Thymus (tissue), 11 donors: ENCODE measurements around the gene NLRP7. TPM values are rescaled to one million over a fixed set of nuclear protein-coding genes. Genes with fewer than 3 reads are reported as not detected.
"Not testable (repeated sequence)": the region's sequence is repeated elsewhere in the genome, so short reads cannot be mapped to it uniquely, and the experiment has no call there.

Experiments used
- DNase-seq, 9 donors: peaks; one replicate each; pipeline ENCODE4 v3.0.0-alpha.2; 2013; ENCODE audit warnings: low spot score in 9 of 9, low read depth in 6 of 9, missing footprints in 1 of 9
- H3K27ac ChIP-seq, 2 donors: one replicate each; pipeline ENCODE4 v1.5.1; 2013; ENCODE audit warnings: control low read depth in 1 of 2, low read depth in 1 of 2, low read length in 1 of 2, mild to moderate bottlenecking in 1 of 2, moderate library complexity in 1 of 2
- H3K27me3 ChIP-seq, 2 donors: one replicate each; pipeline ENCODE4 v1.5.1; 2013; ENCODE audit warnings: low read length in 1 of 2; ENCODE audit not compliant: control insufficient read depth in 2 of 2, insufficient read depth in 1 of 2
- H3K36me3 ChIP-seq, 2 donors: one replicate each; pipeline ENCODE4 v1.5.1; 2013; ENCODE audit warnings: low read length in 1 of 2, mild to moderate bottlenecking in 1 of 2, moderate library complexity in 1 of 2; ENCODE audit not compliant: control insufficient read depth in 2 of 2, insufficient read depth in 2 of 2
- H3K4me1 ChIP-seq, 2 donors: one replicate each; pipeline ENCODE4 v1.5.1; 2013; ENCODE audit warnings: low read length in 2 of 2; ENCODE audit not compliant: control insufficient read depth in 2 of 2, insufficient read depth in 2 of 2
- H3K4me3 ChIP-seq, 2 donors: one replicate each; pipeline ENCODE4 v1.5.1; 2013; ENCODE audit warnings: low read length in 2 of 2, control low read depth in 1 of 2, mild to moderate bottlenecking in 1 of 2
- H3K9me3 ChIP-seq, 2 donors: one replicate each; pipeline ENCODE4 v1.5.1; 2013; ENCODE audit warnings: low read length in 1 of 2, mild to moderate bottlenecking in 1 of 2; ENCODE audit not compliant: control insufficient read depth in 2 of 2, insufficient read depth in 1 of 2
- WGBS: extraction: QIAGEN DNeasy Blood & Tissue Kit; methylation state at CpG from one replicate; pipeline ENCODE4 v1.1.7; 2013; 5-methylcytosine and 5-hydroxymethylcytosine counted together
- polyA plus RNA-seq: library from polyadenylated mRNA; stranded (reverse); fragments of 200-250 nt; gene quantifications from one replicate; pipeline ENCODE4 v1.2.3, GENCODE V29; 2013
- total RNA-seq: library from RNA; stranded (reverse); fragments of 120-200 nt; gene quantifications from one replicate; pipeline ENCODE4 v1.2.4, GENCODE V29; 2013
- donor health status: healthy.

Gene NLRP7
- total and polyA plus RNA-seq, 2 donors = 0.18 to 0.19 TPM

DNA sequence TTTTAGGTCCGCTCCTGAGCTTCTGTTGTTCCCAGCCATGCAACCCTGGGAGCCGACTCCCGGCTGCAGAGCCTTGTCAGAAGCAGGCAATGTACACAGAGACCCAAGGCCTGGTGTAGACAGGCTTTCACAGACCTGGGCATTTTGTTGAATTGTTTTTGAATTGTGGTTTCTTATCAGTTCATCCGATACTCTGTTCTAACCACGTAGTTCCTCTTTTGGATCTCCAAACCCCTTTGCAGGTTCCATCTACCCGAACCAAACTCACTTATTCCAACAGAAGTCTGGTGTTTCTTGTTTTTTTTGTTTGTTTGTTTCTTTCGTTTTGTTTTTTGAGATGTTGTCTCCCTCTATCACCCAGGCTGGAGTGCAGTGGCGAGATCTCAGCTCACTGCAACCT lies 12.5 kb upstream of the NLRP7 start:
- Histone ChIP-seq H3K9me3 (no peaks in the 10 kb centered on the region), H3K4me3 (no peak overlapping the region), H3K27me3 (peaks cover 0 to 2% of the 10 kb centered on the region in 2 donors), H3K4me1 (no peaks in the 10 kb centered on the region), H3K36me3 (no peaks in the 10 kb centered on the region), H3K27ac (no peak overlapping the region)
- peak in 1 of 9 donors; percentile 9 for DNase-seq
- 6% methylated on average over 8 of the region's 8 CpGs for WGBS

DNA sequence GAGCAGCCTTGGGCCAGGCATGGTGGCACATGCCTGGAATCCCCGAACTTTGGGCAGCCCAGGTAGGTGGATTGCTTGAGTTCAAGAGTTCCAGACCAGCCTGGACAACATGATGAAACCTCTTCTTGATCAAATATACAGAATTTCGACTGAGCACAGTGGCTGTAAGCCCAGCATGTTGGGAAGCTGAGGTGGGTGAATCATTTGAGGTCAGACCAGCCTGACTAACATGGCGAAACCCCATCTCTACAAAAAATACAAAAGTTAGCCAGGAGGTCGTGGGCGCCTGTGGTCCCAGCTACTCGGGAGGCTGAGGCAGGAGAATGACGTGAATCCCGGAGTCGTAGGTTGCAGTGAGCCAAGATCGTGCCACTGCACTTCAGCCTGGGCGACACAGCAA lies 8.0 kb upstream of the NLRP7 start:
- WGBS = 97% methylated on average over 11 of the region's 11 CpGs
- DNase-seq = no peak
- Histone ChIP-seq H3K36me3 (no peaks in the 10 kb centered on the region), H3K9me3 (no peaks in the 10 kb centered on the region), H3K27ac (no peak overlapping the region), H3K27me3 (peaks cover 0 to 2% of the 10 kb centered on the region in 2 donors), H3K4me1 (no peaks in the 10 kb centered on the region), H3K4me3 (no peak overlapping the region)

DNA sequence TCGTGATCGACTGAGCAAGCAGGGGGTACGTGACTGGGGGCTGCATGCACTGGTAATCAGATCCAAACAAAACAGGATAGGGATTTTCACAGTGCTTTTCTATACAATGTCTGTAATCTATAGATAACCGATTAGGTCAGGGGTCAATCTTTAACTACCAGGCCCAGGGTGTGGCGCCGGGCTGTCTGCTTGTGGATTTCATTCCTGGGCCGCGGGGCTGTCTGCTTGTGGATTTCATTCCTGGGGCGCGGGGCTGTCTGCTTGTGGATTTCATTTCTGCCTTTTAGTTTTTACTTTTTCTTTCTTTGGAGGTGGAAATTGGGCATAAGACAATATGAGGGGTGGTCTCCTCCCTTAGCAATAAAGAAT lies 6.0 kb upstream of the NLRP7 start:
- H3K4me3 ChIP-seq, H3K27ac ChIP-seq, H3K4me1 ChIP-seq, DNase-seq, H3K36me3 ChIP-seq, H3K27me3 ChIP-seq, H3K9me3 ChIP-seq: not testable (repeated sequence)
- 97% methylated on average over 10 of the region's 10 CpGs for WGBS

DNA sequence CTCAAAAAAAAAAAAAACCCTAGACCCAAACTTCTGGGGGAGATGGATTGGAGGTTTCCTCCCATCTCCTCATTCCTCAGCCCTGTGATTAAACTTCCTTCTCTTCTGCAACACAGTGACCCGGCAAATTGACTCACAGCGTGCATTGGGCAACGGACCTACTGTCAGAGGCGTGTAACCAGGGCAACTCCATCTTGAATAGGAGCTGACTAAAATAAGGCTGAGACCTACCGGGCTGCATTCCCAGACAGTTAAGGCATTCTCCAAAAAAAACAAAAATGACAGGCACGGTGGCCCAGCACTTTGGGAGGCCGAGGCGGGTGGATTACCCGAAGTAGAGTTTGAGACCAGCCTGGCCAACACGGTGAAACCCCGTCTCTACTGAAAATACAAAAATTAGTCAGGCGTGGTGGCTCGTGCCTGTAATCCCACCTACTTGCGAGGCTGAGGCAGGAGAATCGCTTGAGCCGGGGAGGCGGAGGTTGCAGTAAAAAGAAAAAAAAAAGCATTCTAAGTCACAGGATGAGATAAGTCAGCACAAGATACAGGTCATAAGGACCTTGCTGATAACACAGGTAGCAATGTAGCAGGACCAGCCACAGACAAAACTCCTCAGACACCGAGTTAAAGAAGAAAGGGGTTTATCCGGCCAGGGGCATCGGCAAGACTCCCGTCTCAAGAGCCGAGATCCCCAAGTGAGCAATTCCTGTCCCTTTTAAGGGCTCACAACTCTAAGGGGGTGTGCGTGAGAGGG lies 5.4 kb upstream of the NLRP7 start:
- DNase-seq = no peak
- H3K9me3 ChIP-seq = no peaks in the 10 kb centered on the region
- no peaks in the 10 kb centered on the region for H3K36me3 ChIP-seq
- 95% methylated on average over 23 of the region's 23 CpGs for WGBS
- peaks cover 0 to 2% of the 10 kb centered on the region in 2 donors for H3K27me3 ChIP-seq
- no peaks in the 10 kb centered on the region for H3K4me1 ChIP-seq
- no peak overlapping the region for H3K4me3 ChIP-seq
- H3K27ac ChIP-seq = no peak overlapping the region

DNA sequence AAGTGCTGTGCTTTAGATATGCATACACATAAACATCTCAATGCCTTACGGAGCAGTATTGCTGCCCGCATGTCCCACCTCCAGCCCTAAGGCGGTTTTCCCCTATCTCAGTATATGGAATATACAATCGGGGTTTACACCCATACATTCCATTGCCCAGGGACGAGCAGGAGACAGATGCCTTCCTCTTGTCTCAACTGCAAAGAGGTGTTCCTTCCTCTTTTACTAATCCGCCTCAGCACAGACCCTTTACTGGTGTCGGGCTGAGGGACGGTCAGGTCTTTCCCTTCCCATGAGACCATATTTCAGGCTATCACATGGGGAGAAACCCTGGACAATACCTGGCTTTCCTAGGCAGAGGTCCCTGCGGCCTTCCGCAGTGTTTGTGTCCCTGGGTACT lies 3.2 kb upstream of the NLRP7 start:
- not testable (repeated sequence) for H3K27ac ChIP-seq, H3K36me3 ChIP-seq, DNase-seq, H3K4me1 ChIP-seq, H3K27me3 ChIP-seq, H3K4me3 ChIP-seq, H3K9me3 ChIP-seq
- 29% methylated on average over 10 of the region's 10 CpGs for WGBS

DNA sequence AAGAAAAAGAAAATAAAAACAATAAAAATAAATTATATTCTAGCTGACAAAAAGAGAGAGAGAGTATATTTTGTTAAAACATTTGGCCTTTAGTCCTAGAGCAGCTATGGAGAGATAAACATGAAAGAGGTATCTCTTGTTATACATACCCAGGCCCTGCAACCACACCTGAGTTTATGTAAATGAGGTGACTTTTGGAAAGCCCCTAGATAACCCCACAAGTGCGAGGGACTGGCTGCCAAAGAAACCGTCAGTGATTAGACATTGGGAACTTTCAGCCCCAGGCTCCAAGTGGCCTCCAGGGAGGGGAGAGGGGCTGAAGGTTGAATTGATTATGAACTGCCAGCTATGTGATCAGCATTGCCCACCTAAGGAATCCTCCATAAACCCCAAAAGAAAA lies 2.1 kb upstream of the NLRP7 start:
- 92% methylated on average over 2 of the region's 2 CpGs for WGBS
- no peak overlapping the region for H3K27ac ChIP-seq
- DNase-seq = no peak
- H3K27me3 ChIP-seq = peaks cover 0 to 2% of the 10 kb centered on the region in 2 donors
- no peaks in the 10 kb centered on the region for H3K9me3 ChIP-seq
- H3K4me3 ChIP-seq = no peak overlapping the region
- H3K36me3 ChIP-seq = no peaks in the 10 kb centered on the region
- H3K4me1 ChIP-seq = no peaks in the 10 kb centered on the region

DNA sequence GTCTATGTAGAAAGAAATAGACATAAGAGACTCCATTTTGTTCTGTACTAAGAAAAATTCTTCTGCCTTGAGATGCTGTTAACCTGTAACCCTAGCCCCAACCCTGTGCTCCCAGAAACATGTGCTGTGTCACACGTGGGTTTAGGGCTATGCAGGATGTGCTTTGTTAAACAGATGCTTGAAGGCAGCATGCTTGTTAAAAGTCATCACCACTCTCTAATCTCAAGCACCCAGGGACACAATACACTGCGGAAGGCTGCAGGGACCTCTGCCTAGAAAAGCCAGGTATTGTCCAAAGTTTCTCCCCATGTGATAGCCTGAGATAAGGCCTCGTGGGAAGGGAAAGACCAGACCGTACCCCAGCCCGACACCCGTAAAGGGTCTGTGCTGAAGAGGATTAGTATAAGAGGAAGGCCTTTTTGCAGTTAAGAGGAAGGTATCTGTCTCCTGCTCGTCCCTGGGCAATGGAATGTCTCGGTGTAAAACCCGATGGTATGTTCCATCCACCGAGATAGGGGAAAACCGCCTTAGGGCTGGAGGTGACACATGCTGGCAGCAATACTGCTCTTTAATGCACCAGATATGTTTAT lies 3.5 kb downstream of the NLRP7 start:
- H3K9me3 ChIP-seq, H3K27ac ChIP-seq, H3K4me1 ChIP-seq, H3K27me3 ChIP-seq, DNase-seq, H3K4me3 ChIP-seq, H3K36me3 ChIP-seq: not testable (repeated sequence)
- WGBS = 85% methylated on average over 11 of the region's 11 CpGs

DNA sequence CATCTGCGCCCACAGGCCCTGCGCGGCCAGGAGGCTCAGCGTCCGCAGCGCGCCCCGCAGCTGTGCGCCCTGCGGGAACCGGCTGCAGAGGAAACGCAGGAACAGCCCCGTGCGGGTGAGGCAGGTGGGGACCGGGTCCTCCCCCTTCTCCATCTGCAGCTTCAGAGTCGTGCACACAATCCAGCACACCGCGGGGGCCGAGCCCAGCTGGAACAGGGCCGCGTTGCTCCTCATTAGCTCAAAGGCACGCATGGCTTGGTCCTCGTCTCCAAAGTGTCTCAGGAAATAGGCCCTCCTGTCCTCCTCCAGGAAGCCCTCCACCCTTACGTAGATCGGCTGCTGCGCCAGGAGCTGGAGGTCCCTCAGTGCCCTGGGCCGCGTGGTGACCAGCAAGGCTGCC lies 7.8 kb downstream of the NLRP7 start:
- not testable (repeated sequence) for H3K9me3 ChIP-seq, H3K4me1 ChIP-seq, H3K27ac ChIP-seq, DNase-seq, H3K36me3 ChIP-seq, H3K27me3 ChIP-seq, H3K4me3 ChIP-seq
- 70% methylated on average over 19 of the region's 28 CpGs for WGBS

DNA sequence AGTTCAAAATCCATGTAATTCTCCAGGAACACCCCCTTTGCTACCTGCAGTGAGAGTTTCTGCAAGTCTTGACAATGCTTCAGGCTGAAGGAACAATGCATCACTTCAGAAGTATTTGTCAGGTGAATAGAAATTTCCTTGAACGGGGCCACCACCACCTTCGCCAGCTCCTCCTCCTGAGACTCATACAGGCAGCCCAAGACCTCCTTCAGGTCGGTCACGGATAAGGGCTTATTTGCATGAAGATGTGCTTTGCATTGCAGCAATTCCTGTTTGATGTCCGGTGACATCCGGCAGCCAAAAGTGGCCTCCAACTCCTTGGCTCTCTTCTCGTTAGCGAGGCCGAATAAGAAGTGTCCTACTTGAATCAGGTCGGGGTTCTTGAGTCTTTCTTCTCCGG lies 8.4 kb downstream of the NLRP7 start:
- 91% methylated on average over 11 of the region's 11 CpGs for WGBS
- Histone ChIP-seq H3K27ac (no peak overlapping the region), H3K27me3 (no peaks in the 10 kb centered on the region), H3K36me3 (no peaks in the 10 kb centered on the region), H3K4me1 (no peaks in the 10 kb centered on the region), H3K9me3 (no peaks in the 10 kb centered on the region), H3K4me3 (no peak overlapping the region)
- no peak for DNase-seq
